GM06990 (cell line): ENCODE measurements around the gene GPR158.

ENCODE experiments used
- DNase-seq: peaks from one replicate; pipeline ENCODE4 v3.0.0-alpha.2; 2011; ENCODE audit not compliant: insufficient read length; ENCODE audit errors: extremely low read depth
- H3K27me3 ChIP-seq: replicated peaks from 2 replicates; pipeline ENCODE4 v1.6.0; 2011; ENCODE audit warnings: low read length; ENCODE audit not compliant: control insufficient read depth, insufficient read depth
- H3K36me3 ChIP-seq: 2 replicates; pipeline ENCODE4 v1.5.1; 2011; ENCODE audit warnings: low read length; ENCODE audit not compliant: control insufficient read depth, insufficient read depth
- H3K4me3 ChIP-seq: replicated peaks from 2 replicates; pipeline ENCODE4 v1.5.1; 2011; ENCODE audit warnings: low read depth, mild to moderate bottlenecking, control low read depth, low read length
- TF ChIP-seq, protein P1 (sequence below): IDR thresholded peaks from 2 replicates; pipeline ENCODE4 v1.5.1; 2011; ENCODE audit warnings: low read length, control low read depth, mild to moderate bottlenecking, inconsistent platforms; ENCODE audit not compliant: insufficient read depth, poor library complexity, severe bottlenecking

The GPR158 gene

DNA sequence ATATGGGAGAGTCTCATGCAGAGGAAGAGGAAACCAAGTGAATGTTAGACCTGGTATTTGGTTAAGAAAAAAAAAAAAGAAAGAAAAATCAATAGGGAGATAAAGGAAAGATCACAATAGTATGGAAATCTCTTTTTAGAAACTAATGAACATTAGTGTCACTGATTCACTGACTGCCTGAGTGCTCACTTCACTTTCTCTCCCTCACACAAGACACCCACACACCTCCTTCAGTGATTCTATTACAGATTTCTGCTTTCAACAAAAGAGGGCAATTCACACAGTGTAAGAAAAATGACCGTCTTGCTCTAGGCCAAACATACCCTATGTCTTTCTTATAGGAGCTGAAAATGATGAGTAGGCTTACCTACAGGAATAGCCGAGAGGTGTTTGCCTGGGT is 6.0 kb downstream of the GPR158 start:
- DNase-seq, result no peak
- TF ChIP-seq, protein P1, sequence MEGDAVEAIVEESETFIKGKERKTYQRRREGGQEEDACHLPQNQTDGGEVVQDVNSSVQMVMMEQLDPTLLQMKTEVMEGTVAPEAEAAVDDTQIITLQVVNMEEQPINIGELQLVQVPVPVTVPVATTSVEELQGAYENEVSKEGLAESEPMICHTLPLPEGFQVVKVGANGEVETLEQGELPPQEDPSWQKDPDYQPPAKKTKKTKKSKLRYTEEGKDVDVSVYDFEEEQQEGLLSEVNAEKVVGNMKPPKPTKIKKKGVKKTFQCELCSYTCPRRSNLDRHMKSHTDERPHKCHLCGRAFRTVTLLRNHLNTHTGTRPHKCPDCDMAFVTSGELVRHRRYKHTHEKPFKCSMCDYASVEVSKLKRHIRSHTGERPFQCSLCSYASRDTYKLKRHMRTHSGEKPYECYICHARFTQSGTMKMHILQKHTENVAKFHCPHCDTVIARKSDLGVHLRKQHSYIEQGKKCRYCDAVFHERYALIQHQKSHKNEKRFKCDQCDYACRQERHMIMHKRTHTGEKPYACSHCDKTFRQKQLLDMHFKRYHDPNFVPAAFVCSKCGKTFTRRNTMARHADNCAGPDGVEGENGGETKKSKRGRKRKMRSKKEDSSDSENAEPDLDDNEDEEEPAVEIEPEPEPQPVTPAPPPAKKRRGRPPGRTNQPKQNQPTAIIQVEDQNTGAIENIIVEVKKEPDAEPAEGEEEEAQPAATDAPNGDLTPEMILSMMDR, result no peak
- Histone ChIP-seq H3K36me3 (no peaks in the 10 kb centered on the region), H3K4me3 (no peak overlapping the region), H3K27me3 (no peaks in the 10 kb centered on the region; the same call in 1 of the 2 replicates)

- Histone ChIP-seq H3K27me3 (no peaks in the 10 kb centered on the region), H3K4me3 (no peak overlapping the region), H3K36me3 (no peaks in the 10 kb centered on the region)
- DNase-seq, result no peak
- TF ChIP-seq, protein P1, result no peak
These were observed 7.8 kb downstream of the GPR158 start for GRCh38 chr10:25182636-25183035.

- no peaks in the 10 kb centered on the region for H3K36me3 ChIP-seq
- H3K4me3 ChIP-seq, result no peak overlapping the region
- H3K27me3 ChIP-seq, result no peaks in the 10 kb centered on the region
- TF ChIP-seq, protein P1, result no peak
- no peak for DNase-seq
These were observed 16.5 kb downstream of the GPR158 start for GRCh38 chr10:25191162-25191895.

DNA sequence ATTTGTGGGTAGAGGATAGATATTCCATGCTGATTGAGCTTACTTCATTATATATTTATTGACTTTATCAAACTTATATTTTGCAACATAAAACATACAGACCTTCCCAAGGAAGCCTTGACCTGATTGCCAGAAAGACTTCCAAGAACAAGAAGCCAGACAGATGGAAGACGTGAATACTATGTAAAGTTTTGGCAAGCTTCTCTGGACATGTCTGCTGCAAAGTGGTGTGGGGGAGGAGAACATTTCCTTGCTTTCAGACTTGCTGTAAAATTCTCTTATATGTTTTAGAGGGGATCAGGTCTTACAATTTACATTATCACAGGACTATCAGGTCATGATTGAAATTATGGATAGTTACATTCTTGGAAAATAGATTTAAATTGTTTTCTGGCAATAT is 23.4 kb downstream of the GPR158 start:
- Histone ChIP-seq H3K4me3 (no peak overlapping the region), H3K36me3 (no peaks in the 10 kb centered on the region), H3K27me3 (no peaks in the 10 kb centered on the region)
- DNase-seq, result no peak
- TF ChIP-seq, protein P1, result no peak

GRCh38 chr10:25206693-25207414 is 32.1 kb downstream of the GPR158 start:
- H3K36me3 ChIP-seq, result no peaks in the 10 kb centered on the region
- no peak for DNase-seq
- no peaks in the 10 kb centered on the region for H3K27me3 ChIP-seq
- TF ChIP-seq, protein P1, result no peak
- no peak overlapping the region for H3K4me3 ChIP-seq
